ENCODE results near the gene IMMP2L.

- TF ChIP-seq CTCF (IDR thresholded peaks at IDR 0.05; ENCODE audit: insufficient read depth, low read length, poor library complexity, severe bottlenecking) (no peak), EZH2phosphoT487 (conservative IDR thresholded peaks at IDR 0.05; ENCODE audit: low read length) (no peak)
Measured at GRCh38 chr7:111129435-111129834, 432.9 kb downstream of the IMMP2L start.

Data from SU-DHL-6 (cell line).